Gastrocnemius medialis (tissue), 4 donors: Measurements from ENCODE around the gene C10orf71. TPM values are rescaled to one million over a fixed set of nuclear protein-coding genes. Genes with fewer than 3 reads are reported as not detected.

Source experiments
- ATAC-seq, 2 donors: fragments of 150-250 bp; one replicate each; pipeline ENCODE4 v1.9.1; 2016
- DNase-seq, 2 donors: peaks; one replicate each; pipeline ENCODE4 v3.0.0-alpha.2; 2019
- H3K27ac ChIP-seq, 4 donors: fragments of 200-600 bp; sonication (generic); 1 replicate in 1 of 4; 2 replicates in 3 of 4; pipeline ENCODE4 v1.5.1; 2016 to 2018; ENCODE audit warnings: mild to moderate bottlenecking in 2 of 4, moderate library complexity in 1 of 4
- H3K27me3 ChIP-seq, 3 donors: fragments of 200-600 bp; sonication (generic) in 2 of 3; 1 replicate in 1 of 3; 2 replicates in 2 of 3; pipeline versions ENCODE4 v1.5.1 to v1.6.0; 2016 to 2019; ENCODE audit warnings: mild to moderate bottlenecking in 1 of 3, moderate library complexity in 1 of 3
- H3K36me3 ChIP-seq, 2 donors: fragments of 200-600 bp; sonication (generic) in 1 of 2; one replicate each; pipeline ENCODE4 v1.5.1; 2017 to 2018
- H3K4me1 ChIP-seq, 2 donors: fragments of 200-600 bp; sonication (generic) in 1 of 2; one replicate each; pipeline ENCODE4 v1.5.1; 2016 to 2017; ENCODE audit warnings: mild to moderate bottlenecking in 2 of 2
- H3K4me3 ChIP-seq, 4 donors: fragments of 200-600 bp; sonication (generic) in 3 of 4; 1 replicate in 1 of 4; 2 replicates in 3 of 4; pipeline ENCODE4 v1.5.1; 2016 to 2019; ENCODE audit warnings: mild to moderate bottlenecking in 2 of 4
- H3K9me3 ChIP-seq, 3 donors: fragments of 200-600 bp; sonication (generic) in 2 of 3; 1 replicate in 1 of 3; 2 replicates in 2 of 3; pipeline ENCODE4 v1.5.1; 2016 to 2019
- CTCF ChIP-seq, 5 experiments: fragments of 450-650 bp in 3 of 5; fragments of 200-600 bp in 2 of 5; sonication (generic) in 2 of 5; IDR thresholded peaks in 4 of 5; conservative IDR thresholded peaks in 1 of 5; 1 replicate in 4 of 5; 2 replicates in 1 of 5; pipeline ENCODE4 v1.5.1; 2016 to 2019; ENCODE audit warnings: antibody characterized with exemption in 5 of 5, mild to moderate bottlenecking in 3 of 5, moderate library complexity in 3 of 5
- POLR2A ChIP-seq, 2 donors: fragments of 450-650 bp; IDR thresholded peaks; one replicate each; pipeline ENCODE4 v1.6.1; 2017; ENCODE audit warnings: antibody characterized with exemption in 2 of 2, mild to moderate bottlenecking in 2 of 2, moderate library complexity in 2 of 2
- in situ Hi-C, 4 donors: fragments of 200-750 bp; cut with MboI; loops; one replicate each; pipeline versions ENCODE4 v1.15.0 to v1.8.0; 2017; ENCODE audit warnings: low sequenced_read_pairs in 4 of 4
- intact Hi-C: fragments of 100-400 bp; cut with DNase I; formaldehyde crosslinking; loops from one replicate; pipeline ENCODE4 v1.15.1; 2023; ENCODE audit warnings: low total_unique reads
- total RNA-seq, 4 donors: library from RNA; depleted of rRNA; stranded (reverse); fragments of >200 nt; gene quantifications; one replicate each; pipeline versions ENCODE4 v1.1.0 to v1.2.3, GENCODE V29; 2016

C10orf71 gene
- total RNA-seq, 4 donors from 2014 or later, result 26.5 to 208 (median 69.6) TPM

DNA sequence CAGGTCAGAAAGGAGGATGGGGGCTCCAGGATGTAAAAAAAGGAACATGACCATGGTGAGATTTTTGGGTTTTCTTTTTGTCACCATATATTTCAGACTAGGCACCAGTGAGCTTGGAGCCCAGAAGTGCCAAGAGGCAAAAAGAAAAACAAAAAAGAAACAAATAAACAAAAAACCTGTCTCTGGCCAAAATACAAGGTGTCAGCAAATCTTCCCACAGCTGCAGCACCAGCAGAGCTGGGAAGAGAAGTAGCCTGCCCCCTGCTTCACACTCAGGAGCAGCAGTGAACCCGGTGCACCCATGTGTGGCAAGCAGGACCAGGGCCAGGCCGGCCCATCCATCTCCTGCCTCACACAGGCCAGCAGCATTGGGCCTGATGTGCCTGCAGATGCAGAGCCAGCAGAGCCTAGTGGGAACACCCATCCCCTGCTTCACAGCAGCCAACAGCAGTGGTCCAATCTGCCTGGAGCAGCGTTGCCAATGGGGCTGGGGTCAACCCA is 34.7 kb upstream of the C10orf71 start:
- H3K9me3 ChIP-seq, result no peaks in the 10 kb centered on the region
- intact Hi-C loops, result no loop called here
- H3K27me3 ChIP-seq, result no peaks in the 10 kb centered on the region
- in situ Hi-C loops, result no loop called here
- TF ChIP-seq POLR2A (IDR thresholded peaks at IDR 0.05) (no peak), CTCF (IDR thresholded peaks at IDR 0.05 in 4 of 5, conservative IDR thresholded peaks at IDR 0.05 in 1 of 5) (no peak)
- no peaks in the 10 kb centered on the region for H3K36me3 ChIP-seq
- no peak overlapping the region for H3K4me3 ChIP-seq
- DNase-seq (no peak), ATAC-seq (no peak)
- H3K4me1 ChIP-seq, result no peaks in the 10 kb centered on the region
- no peak overlapping the region for H3K27ac ChIP-seq

DNA sequence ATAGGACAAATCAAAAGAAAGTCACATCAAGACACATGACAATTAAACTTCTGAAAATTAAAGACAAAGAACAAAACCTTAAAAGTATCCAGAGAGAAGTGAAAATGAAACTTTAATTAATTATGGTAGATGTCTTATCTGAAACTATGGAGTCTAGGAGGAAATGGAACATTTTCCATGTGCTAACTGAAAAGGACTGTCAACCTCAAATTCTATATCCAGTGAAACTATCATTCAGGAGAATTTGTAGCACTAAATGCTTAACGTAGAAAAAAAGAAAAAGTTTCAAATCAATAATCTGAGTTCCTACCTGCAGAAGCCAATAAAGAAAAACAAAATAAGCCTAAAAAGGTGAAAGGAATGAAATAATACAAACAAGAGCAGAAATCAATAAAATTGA is 33.1 kb upstream of the C10orf71 start:
- intact Hi-C loops, result no loop called here
- no peak for TF ChIP-seq CTCF (IDR thresholded peaks at IDR 0.05 in 4 of 5, conservative IDR thresholded peaks at IDR 0.05 in 1 of 5)
- no peak for TF ChIP-seq POLR2A (IDR thresholded peaks at IDR 0.05)

GRCh38 chr10:49268185-49268584 is 30.8 kb upstream of the C10orf71 start:
- TF ChIP-seq POLR2A (IDR thresholded peaks at IDR 0.05) (no peak), CTCF (IDR thresholded peaks at IDR 0.05 in 4 of 5, conservative IDR thresholded peaks at IDR 0.05 in 1 of 5) (peak in 1 of 5 experiments; percentile 29)
- H3K36me3 ChIP-seq, result no peaks in the 10 kb centered on the region
- peaks cover 28 to 30% of the 10 kb centered on the region in 2 donors for H3K4me1 ChIP-seq
- intact Hi-C loops (no loop called here), in situ Hi-C loops (no loop called here)
- H3K4me3 ChIP-seq, result no peak overlapping the region
- DNase-seq, result no peak
- no peak for ATAC-seq
- no peaks in the 10 kb centered on the region for H3K27me3 ChIP-seq
- no peaks in the 10 kb centered on the region for H3K9me3 ChIP-seq
- H3K27ac ChIP-seq, result no peak overlapping the region

More for the DNA sequence above, 33.1 kb upstream of the C10orf71 start:
- Histone ChIP-seq H3K27ac (no peak overlapping the region), H3K27me3 (no peaks in the 10 kb centered on the region), H3K9me3 (no peaks in the 10 kb centered on the region), H3K36me3 (no peaks in the 10 kb centered on the region), H3K4me3 (no peak overlapping the region), H3K4me1 (peaks cover 8 to 9% of the 10 kb centered on the region in 2 donors)
- DNase-seq, result no peak
- ATAC-seq, result no peak
- in situ Hi-C loops, result no loop called here

GRCh38 chr10:49269523-49269922 is 29.4 kb upstream of the C10orf71 start:
- no peak overlapping the region for H3K27ac ChIP-seq

More at GRCh38 chr10:49269523-49269922, 29.4 kb upstream of the C10orf71 start:
- in situ Hi-C loops, result no loop called here
- TF ChIP-seq CTCF (IDR thresholded peaks at IDR 0.05 in 4 of 5, conservative IDR thresholded peaks at IDR 0.05 in 1 of 5) (no peak), POLR2A (IDR thresholded peaks at IDR 0.05) (no peak)
- H3K36me3 ChIP-seq, result no peaks in the 10 kb centered on the region
- peaks cover 30 to 36% of the 10 kb centered on the region in 2 donors for H3K4me1 ChIP-seq
- H3K4me3 ChIP-seq, result no peak overlapping the region
- intact Hi-C loops, result no loop called here
- DNase-seq (no peak), ATAC-seq (no peak)
- no peaks in the 10 kb centered on the region for H3K9me3 ChIP-seq
- no peaks in the 10 kb centered on the region for H3K27me3 ChIP-seq
